Esophagus muscularis mucosa (tissue), 4 donors: Measurements from ENCODE around the gene ADSL.

Experiments
- CTCF ChIP-seq, 3 experiments: fragments of 200-600 bp in 2 of 3; fragments of 450-650 bp in 1 of 3; sonication (generic) in 2 of 3; IDR thresholded peaks; one replicate each; pipeline ENCODE4 v1.5.1; 2017 to 2019; ENCODE audit warnings: antibody characterized with exemption in 3 of 3, mild to moderate bottlenecking in 2 of 3, moderate library complexity in 1 of 3
- EP300 ChIP-seq: sonication (generic); formaldehyde crosslinking; IDR thresholded peaks from one replicate; pipeline ENCODE4 v1.6.1; 2017; ENCODE audit warnings: antibody characterized with exemption
- POLR2A ChIP-seq: fragments of 450-650 bp; IDR thresholded peaks from one replicate; pipeline ENCODE4 v1.6.1; 2017; ENCODE audit warnings: antibody characterized with exemption, moderate library complexity, mild to moderate bottlenecking, low read depth

GRCh38 chr22:40426594-40427333 is 80.5 kb downstream of the ADSL start:
- TF ChIP-seq CTCF (IDR thresholded peaks at IDR 0.05) (no peak), POLR2A (no peak), EP300 (no peak)
